Gastrocnemius medialis (tissue), 4 donors: Measurements from ENCODE around the gene SYT14. TPM values are rescaled to one million over a fixed set of nuclear protein-coding genes. Genes with fewer than 3 reads are reported as not detected.

Experiments used
- ATAC-seq, 2 donors: fragments of 150-250 bp; one replicate each; pipeline ENCODE4 v1.9.1; 2016
- DNase-seq, 2 donors: peaks; one replicate each; pipeline ENCODE4 v3.0.0-alpha.2; 2019
- H3K27ac ChIP-seq, 4 donors: fragments of 200-600 bp; sonication (generic); 1 replicate in 1 of 4; 2 replicates in 3 of 4; pipeline ENCODE4 v1.5.1; 2016 to 2018; ENCODE audit warnings: mild to moderate bottlenecking in 2 of 4, moderate library complexity in 1 of 4
- H3K27me3 ChIP-seq, 3 donors: fragments of 200-600 bp; sonication (generic) in 2 of 3; 1 replicate in 1 of 3; 2 replicates in 2 of 3; pipeline versions ENCODE4 v1.5.1 to v1.6.0; 2016 to 2019; ENCODE audit warnings: mild to moderate bottlenecking in 1 of 3, moderate library complexity in 1 of 3
- H3K36me3 ChIP-seq, 2 donors: fragments of 200-600 bp; sonication (generic) in 1 of 2; one replicate each; pipeline ENCODE4 v1.5.1; 2017 to 2018
- H3K4me1 ChIP-seq, 2 donors: fragments of 200-600 bp; sonication (generic) in 1 of 2; one replicate each; pipeline ENCODE4 v1.5.1; 2016 to 2017; ENCODE audit warnings: mild to moderate bottlenecking in 2 of 2
- H3K4me3 ChIP-seq, 4 donors: fragments of 200-600 bp; sonication (generic) in 3 of 4; 1 replicate in 1 of 4; 2 replicates in 3 of 4; pipeline ENCODE4 v1.5.1; 2016 to 2019; ENCODE audit warnings: mild to moderate bottlenecking in 2 of 4
- H3K9me3 ChIP-seq, 3 donors: fragments of 200-600 bp; sonication (generic) in 2 of 3; 1 replicate in 1 of 3; 2 replicates in 2 of 3; pipeline ENCODE4 v1.5.1; 2016 to 2019
- CTCF ChIP-seq, 5 experiments: fragments of 450-650 bp in 3 of 5; fragments of 200-600 bp in 2 of 5; sonication (generic) in 2 of 5; IDR thresholded peaks in 4 of 5; conservative IDR thresholded peaks in 1 of 5; 1 replicate in 4 of 5; 2 replicates in 1 of 5; pipeline ENCODE4 v1.5.1; 2016 to 2019; ENCODE audit warnings: antibody characterized with exemption in 5 of 5, mild to moderate bottlenecking in 3 of 5, moderate library complexity in 3 of 5
- POLR2A ChIP-seq, 2 donors: fragments of 450-650 bp; IDR thresholded peaks; one replicate each; pipeline ENCODE4 v1.6.1; 2017; ENCODE audit warnings: antibody characterized with exemption in 2 of 2, mild to moderate bottlenecking in 2 of 2, moderate library complexity in 2 of 2
- in situ Hi-C, 4 donors: fragments of 200-750 bp; cut with MboI; loops; one replicate each; pipeline versions ENCODE4 v1.15.0 to v1.8.0; 2017; ENCODE audit warnings: low sequenced_read_pairs in 4 of 4
- intact Hi-C: fragments of 100-400 bp; cut with DNase I; formaldehyde crosslinking; loops from one replicate; pipeline ENCODE4 v1.15.1; 2023; ENCODE audit warnings: low total_unique reads
- total RNA-seq, 4 donors: library from RNA; depleted of rRNA; stranded (reverse); fragments of >200 nt; gene quantifications; one replicate each; pipeline versions ENCODE4 v1.1.0 to v1.2.3, GENCODE V29; 2016

SYT14 gene
- total RNA-seq, 4 donors from 2014 or later = 0.05 to 1.1 (median 0.11) TPM; not detected in 1

- intact Hi-C loops = no loop called here
- Histone ChIP-seq H3K36me3 (no peaks in the 10 kb centered on the region), H3K4me3 (no peak overlapping the region), H3K9me3 (no peaks in the 10 kb centered on the region), H3K27me3 (no peaks in the 10 kb centered on the region), H3K27ac (no peak overlapping the region), H3K4me1 (no peaks in the 10 kb centered on the region)
- DNase-seq (no peak), ATAC-seq (no peak)
- TF ChIP-seq POLR2A (IDR thresholded peaks at IDR 0.05) (no peak), CTCF (IDR thresholded peaks at IDR 0.05 in 4 of 5, conservative IDR thresholded peaks at IDR 0.05 in 1 of 5) (no peak)
- in situ Hi-C loops = no loop called here
These were observed 263.7 kb downstream of the SYT14 start for GRCh38 chr1:210201681-210202080.

- no peaks in the 10 kb centered on the region for H3K36me3 ChIP-seq
- intact Hi-C loops (no loop called here), in situ Hi-C loops (no loop called here)
- no peaks in the 10 kb centered on the region for H3K9me3 ChIP-seq
- H3K27me3 ChIP-seq = no peaks in the 10 kb centered on the region
- no peak overlapping the region for H3K27ac ChIP-seq
- H3K4me1 ChIP-seq = no peaks in the 10 kb centered on the region
- ATAC-seq (no peak), DNase-seq (no peak)
- H3K4me3 ChIP-seq = no peak overlapping the region
- TF ChIP-seq POLR2A (IDR thresholded peaks at IDR 0.05) (no peak), CTCF (IDR thresholded peaks at IDR 0.05 in 4 of 5, conservative IDR thresholded peaks at IDR 0.05 in 1 of 5) (no peak)
These were observed 269.8 kb downstream of the SYT14 start for GRCh38 chr1:210207597-210208450.

DNA sequence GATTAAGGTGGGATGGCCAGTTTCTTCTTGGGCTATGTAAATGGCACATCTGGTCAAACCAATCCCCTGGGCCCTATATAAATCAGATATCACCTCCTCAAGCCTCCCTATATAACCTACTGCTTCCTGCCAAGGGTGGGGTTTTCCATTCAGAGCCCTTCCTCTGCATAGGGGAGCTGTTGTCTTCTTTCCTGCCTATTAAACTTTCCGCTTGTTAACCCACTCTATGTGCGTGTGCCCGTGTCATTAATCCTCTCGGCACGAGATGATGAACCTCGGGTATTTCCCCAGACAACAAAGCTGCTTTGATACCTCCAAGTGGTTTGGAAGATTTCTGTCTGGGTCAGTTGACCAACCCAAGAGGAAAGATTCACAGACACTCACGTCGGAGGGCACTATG, 275.3 kb downstream of the SYT14 start:
- Histone ChIP-seq H3K27ac (no peak overlapping the region), H3K4me3 (no peak overlapping the region), H3K36me3 (no peaks in the 10 kb centered on the region), H3K27me3 (no peaks in the 10 kb centered on the region), H3K9me3 (no peaks in the 10 kb centered on the region), H3K4me1 (no peaks in the 10 kb centered on the region)
- intact Hi-C loops (no loop called here), in situ Hi-C loops (no loop called here)
- ATAC-seq (no peak), DNase-seq (no peak)
- TF ChIP-seq CTCF (IDR thresholded peaks at IDR 0.05 in 4 of 5, conservative IDR thresholded peaks at IDR 0.05 in 1 of 5) (no peak), POLR2A (IDR thresholded peaks at IDR 0.05) (no peak)

GRCh38 chr1:210214573-210215409, 276.8 kb downstream of the SYT14 start:
- in situ Hi-C loops (no loop called here), intact Hi-C loops (no loop called here)
- Histone ChIP-seq H3K36me3 (no peaks in the 10 kb centered on the region), H3K27ac (no peak overlapping the region), H3K4me3 (no peak overlapping the region), H3K9me3 (no peaks in the 10 kb centered on the region), H3K4me1 (no peaks in the 10 kb centered on the region), H3K27me3 (no peaks in the 10 kb centered on the region)
- TF ChIP-seq CTCF (IDR thresholded peaks at IDR 0.05 in 4 of 5, conservative IDR thresholded peaks at IDR 0.05 in 1 of 5) = no peak
- TF ChIP-seq POLR2A (IDR thresholded peaks at IDR 0.05) = no peak
- ATAC-seq (no peak), DNase-seq (no peak)
